ENCODE data around the gene ALX3.

Gene ALX3
- long read RNA-seq, donor 1: 0 reads
- long read RNA-seq, donor 2: 0 reads
- long read RNA-seq, donor 3: 0 reads
- long read RNA-seq, donor 4: 0 reads
- long read RNA-seq, donor 5: 0 reads
- long read RNA-seq, donor 6: 0 reads
- long read RNA-seq, donor 7: 0 reads
- long read RNA-seq, donor 8: 0 reads

DNA sequence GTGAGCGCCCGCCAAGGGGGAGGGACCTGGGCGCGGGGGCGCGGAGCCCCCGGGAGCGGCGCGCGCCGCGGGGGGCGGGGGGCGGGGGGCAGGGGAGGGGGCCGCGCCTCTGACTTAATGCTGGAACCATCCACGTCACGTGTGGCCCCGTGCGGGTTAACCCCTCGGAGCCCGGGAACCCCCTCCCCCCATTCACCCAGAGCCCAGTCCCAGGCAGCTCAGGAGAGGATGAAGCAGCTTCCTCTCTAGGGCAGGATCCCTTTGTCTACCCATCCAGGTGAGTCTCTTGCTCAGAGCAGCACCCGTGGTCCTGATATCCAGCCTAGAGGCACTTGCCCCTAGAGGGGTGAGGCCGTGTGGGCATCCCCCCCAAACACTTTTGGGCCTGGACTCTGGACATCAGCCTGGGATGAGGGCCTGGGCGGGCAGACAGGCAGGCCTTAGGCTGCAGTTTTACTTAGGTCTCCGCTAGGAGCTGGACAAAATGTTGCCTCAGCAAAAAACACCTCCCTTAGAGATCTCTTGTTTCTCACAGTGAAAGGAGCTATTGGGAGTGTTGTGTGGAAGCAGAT is at the start of gene ALX3:
ALX3 (minus strand) TSS at position 2 of the 572 bp plus-strand sequence. CDS start 60 bp downstream, outside the sequence.
- DNase-seq: no peak

GRCh38 chr1:110119843-110120242 is 49.4 kb upstream of the ALX3 start:
- no peak for DNase-seq

GRCh38 chr1:110118636-110119396 is 48.3 kb upstream of the ALX3 start:
- DNase-seq: no peak

DNA sequence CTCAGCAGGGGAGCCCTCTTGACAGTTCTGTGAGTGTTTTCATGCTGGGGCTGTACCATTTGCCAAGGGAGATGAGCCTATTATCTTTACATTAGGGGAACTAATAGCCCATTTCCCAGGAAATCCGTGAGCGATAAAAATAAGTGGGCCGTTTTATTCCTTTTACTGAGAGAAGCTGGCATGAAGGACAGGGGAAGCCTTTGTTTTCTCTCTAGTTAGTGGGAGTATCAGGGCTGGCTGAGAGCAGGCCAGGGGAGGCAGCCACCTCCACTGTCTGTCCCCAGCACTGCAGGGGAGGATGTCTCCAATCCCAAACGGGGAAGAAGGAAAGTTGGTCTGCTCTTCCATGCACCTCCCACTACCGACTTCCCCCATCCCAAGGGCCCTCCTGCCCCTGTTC is 44.3 kb upstream of the ALX3 start:
- no peak for DNase-seq

- no peak for DNase-seq
Measured at GRCh38 chr1:110114173-110114572, 43.7 kb upstream of the ALX3 start.

- no peak for DNase-seq
Measured at GRCh38 chr1:110113551-110113950, 43.1 kb upstream of the ALX3 start.

DNA sequence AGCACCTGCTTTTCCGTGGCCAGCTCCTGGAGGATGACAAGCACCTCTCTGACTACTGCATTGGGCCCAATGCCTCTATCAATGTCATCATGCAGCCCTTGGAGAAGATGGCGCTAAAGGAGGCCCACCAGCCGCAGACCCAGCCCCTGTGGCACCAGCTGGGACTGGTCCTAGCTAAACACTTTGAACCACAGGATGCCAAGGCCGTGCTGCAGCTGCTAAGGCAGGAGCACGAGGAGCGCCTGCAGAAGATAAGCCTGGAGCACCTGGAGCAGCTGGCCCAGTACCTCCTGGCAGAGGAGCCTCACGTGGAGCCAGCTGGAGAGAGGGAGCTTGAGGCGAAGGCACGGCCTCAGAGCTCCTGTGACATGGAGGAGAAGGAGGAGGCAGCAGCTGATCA is 42.2 kb upstream of the ALX3 start:
- no peak for DNase-seq

GRCh38 chr1:110112143-110112542 is 41.7 kb upstream of the ALX3 start, which contains the start of gene UBL4B:
UBL4B (plus strand) TSS chr1:110112443; CDS start chr1:110112535, 92 bp downstream.
- DNase-seq: no peak

DNA sequence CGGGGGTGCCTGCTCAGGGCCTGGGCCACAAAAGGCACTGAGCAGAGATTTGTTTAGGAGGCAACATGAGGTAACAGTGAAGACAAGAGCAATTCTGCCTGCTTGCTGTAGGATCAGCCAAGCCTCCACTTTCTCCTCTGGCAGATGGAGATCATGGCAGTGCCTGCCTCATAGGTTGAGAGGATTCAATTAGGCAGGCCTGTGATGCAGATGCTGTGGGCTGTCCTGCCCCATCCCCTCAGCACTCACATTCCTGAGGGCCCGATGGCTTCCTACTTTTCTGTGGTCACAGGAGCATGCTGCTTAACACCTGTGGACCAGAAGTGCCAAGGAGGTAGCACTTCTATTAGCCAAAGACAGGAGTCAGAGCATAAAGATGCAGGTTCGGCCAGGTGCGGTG is 40.6 kb upstream of the ALX3 start:
- no peak for DNase-seq

GRCh38 chr1:110107867-110108469 is 37.5 kb upstream of the ALX3 start:
- no peak for DNase-seq

DNA sequence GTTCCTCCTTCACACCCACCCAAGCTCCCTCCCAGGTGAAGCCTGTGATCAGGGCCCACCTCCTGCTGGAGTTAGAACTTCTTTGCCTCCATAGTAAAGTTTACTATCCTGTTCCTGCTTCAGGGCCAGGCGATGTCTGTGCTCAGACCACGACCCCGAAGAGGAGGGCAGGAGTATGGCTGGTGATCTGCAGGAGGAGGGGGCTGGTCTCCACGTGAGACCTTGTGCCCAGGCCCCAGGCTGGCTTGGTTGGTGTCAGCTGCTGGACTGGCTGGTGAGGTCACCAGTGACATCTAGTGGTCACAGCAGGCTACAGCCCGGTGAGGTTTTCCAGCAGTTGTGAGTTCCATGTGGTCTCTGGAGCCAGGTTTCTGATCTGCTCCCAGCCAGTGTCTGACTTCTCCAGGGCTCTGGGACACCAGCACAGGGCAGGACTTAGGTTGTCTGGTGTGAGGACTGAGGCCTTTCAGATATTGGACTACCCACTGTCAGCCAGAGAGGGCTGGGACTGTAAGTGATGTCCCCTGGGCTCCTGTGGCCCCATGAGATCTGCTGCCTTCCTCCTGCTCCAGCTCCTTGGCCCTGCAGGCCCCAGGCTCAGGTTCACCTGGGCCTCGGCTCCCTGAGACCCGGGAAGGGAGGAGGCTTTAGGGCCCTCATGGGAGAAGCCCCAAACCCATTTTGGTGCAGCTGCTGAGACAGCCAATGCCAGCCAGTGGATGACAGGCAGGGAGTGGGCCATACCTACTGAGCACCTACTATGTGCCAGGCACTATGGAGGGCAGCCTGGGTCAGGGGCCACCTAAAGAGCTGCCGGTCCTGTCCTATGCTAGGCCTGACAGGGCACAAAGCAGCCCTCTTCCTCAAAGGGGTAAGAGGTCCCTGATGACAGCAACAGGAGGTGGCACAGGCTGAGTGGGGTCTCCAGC is 35.8 kb upstream of the ALX3 start:
- DNase-seq: peak; percentile 59

GRCh38 chr1:110102081-110102480 is 31.6 kb upstream of the ALX3 start:
- no peak for DNase-seq

GRCh38 chr1:110100335-110100734 is 29.9 kb upstream of the ALX3 start:
- no peak for DNase-seq

- no peak for DNase-seq
Measured at GRCh38 chr1:110098222-110099026, 28.0 kb upstream of the ALX3 start.

DNA sequence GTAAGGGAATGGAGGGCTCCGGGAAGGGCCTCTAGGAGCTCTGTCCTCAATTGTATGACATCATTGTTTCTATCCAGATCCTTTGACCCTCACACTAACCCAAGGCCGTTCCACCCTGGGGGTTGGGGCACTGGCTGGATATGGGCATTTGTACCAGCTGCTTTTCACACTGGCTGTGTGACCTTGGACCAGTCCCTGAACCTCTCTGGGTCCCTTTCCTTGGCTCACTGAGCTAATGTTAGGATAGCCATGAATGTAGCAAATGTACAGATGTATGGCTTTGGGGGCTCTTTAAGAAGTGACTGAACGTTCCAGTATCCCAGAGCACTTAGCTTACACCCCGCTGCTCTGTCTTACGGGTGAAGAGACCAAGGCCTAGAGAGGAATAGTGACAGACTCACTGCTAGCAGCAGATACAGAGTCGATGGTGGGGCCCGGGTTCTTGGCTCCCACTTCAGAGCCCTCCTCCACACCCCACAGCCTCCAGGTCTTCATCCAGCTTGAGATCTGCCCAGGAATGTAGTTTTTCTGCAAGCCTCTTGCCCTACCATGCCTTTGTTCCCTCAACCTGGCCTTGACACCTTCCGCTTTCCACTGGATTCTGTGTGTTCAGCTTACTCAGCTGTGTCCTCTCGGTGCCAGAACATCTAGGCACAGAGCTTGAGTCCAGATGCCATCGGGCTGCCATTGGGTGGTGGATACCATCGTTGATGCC is 27.2 kb upstream of the ALX3 start:
- DNase-seq: no peak

GRCh38 chr1:110094931-110095654 is 24.6 kb upstream of the ALX3 start:
- no peak for DNase-seq

GRCh38 chr1:110092991-110093390 is 22.5 kb upstream of the ALX3 start:
- DNase-seq: no peak

- DNase-seq: no peak
Measured at GRCh38 chr1:110091791-110092190, 21.3 kb upstream of the ALX3 start.

DNA sequence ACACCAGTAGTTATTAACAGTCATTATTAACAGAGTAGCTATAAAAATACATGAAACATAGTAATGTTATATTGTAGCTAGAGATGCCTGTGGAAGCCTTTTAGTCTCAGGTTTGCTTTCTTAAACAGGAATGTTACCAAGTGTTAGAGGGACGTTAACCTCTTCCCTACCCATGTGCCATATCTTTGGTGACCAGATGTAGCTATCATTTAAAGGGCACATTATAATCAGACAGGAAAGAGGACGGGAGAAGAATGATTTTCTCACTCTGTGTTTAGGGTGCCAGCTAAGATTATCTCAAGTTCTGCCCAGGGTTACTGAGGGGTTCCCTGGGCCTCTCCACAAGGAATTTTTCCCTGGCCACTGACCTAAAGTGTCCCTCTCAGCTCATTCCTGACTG is 20.9 kb upstream of the ALX3 start:
- no peak for DNase-seq

Data from right kidney (tissue), 9 donors.